EH (cell line): ENCODE measurements around the gene RPS6KB1.
A peak's percentile ranks its signal among the peaks of the same experiment; 100 is the strongest.
"Not testable (repeated sequence)": the region's sequence is repeated elsewhere in the genome, so short reads cannot be mapped to it uniquely, and the experiment has no call there.

Source experiments
- DNase-seq: peaks from one replicate; pipeline ENCODE4 v3.0.0-alpha.2; 2015; ENCODE audit warnings: low read depth

The RPS6KB1 gene

GRCh38 chr17:59946433-59946832, 53.5 kb downstream of the RPS6KB1 start:
- DNase-seq, result not testable (repeated sequence)

DNA sequence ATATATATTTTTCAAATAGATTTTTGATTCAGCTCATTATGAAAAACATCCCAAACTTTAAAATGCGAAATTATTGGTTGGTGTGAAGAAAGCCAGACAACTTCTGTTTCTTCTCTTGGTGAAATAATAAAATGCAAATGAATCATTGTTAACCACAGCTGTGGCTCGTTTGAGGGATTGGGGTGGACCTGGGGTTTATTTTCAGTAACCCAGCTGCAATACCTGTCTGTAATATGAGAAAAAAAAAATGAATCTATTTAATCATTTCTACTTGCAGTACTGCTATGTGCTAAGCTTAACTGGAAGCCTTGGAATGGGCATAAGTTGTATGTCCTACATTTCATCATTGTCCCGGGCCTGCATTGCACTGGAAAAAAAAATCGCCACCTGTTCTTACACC, 54.4 kb downstream of the RPS6KB1 start:
- not testable (repeated sequence) for DNase-seq

DNA sequence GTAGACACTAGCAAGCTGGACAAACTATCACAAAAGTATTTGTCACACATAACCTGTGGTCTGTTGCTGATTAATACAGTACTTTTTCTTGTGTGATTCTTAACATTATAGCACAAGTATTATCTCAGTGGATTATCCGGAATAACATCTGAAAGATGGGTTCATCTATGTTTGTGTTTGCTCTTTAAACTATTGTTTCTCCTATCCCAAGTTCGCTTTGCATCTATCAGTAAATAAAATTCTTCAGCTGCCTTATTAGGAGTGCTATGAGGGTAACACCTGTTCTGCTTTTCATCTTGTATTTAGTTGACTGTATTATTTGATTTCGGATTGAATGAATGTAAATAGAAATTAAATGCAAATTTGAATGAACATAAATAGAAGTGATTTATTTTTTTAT, 57.1 kb downstream of the RPS6KB1 start:
- DNase-seq, result no peak

DNA sequence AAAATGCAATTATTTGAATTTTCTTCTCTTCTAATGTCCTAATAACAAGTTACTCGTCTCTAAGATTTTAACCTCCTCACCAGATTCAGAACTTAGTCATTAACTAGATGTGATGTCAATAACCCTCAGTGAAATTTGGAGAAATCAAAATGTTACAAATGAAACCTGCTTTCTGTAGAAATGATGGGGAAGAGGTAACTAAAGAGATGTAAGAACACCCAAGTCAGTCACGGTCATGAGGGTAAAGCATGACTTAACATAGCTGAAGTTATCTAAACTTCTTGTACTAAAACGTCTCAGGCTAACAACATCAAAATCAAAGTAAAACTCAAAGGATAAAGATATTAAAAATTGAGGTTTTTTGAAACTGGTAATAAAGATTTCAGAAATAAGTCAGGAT, 61.9 kb downstream of the RPS6KB1 start:
- no peak for DNase-seq

DNA sequence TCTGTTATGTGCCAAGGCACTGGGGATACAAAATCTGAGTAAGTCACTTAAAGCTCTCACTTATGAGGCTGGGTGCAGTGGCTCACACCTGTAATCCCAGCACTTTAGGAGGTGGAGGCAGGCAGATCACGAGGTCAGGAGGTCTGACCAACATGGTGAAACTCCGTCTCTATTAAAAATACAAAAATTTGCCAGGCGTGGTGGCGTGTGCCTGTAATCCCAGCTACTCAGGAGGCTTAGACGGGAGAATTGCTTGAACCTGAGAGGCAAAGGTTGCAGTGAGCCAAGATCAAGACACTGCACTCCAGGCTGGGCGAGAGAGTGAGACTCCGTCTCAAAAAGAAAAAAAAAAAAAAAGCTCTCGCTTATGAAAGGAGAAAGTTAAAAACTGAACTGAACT, 66.7 kb downstream of the RPS6KB1 start:
- DNase-seq, result not testable (repeated sequence)

- no peak for DNase-seq
These were observed 69.9 kb downstream of the RPS6KB1 start for GRCh38 chr17:59962739-59963318.

- DNase-seq, result peak; percentile 74
These were observed 71.0 kb downstream of the RPS6KB1 start for GRCh38 chr17:59963738-59964481.

- DNase-seq, result peak; percentile 81
These were observed 71.8 kb downstream of the RPS6KB1 start, which contains the start of gene RNFT1 for GRCh38 chr17:59964482-59965328. Gene RNFT1 (minus strand): TSS chr17:59964740. CDS start chr17:59964663, 77 bp downstream.

- DNase-seq, result not testable (repeated sequence)
These were observed 78.8 kb downstream of the RPS6KB1 start for GRCh38 chr17:59971771-59972170.

DNA sequence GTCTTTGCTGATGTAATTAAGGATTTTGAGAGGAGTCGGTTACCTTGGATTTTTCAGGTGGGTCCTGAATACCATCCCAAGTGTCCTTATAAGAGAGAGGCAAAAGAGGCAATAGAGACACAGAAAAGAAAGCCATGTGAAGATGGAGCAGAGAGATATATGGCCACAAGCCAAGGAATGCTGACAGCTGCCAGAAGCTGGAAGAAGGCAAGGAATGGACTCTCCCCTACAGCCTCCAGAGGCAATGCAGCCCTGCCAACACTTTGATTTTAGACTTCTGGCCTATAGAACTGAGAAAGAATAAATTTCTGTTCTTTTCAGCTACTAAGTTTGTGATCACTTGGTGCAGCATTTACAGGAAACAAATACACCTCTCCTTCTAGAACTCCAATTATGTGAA, 79.9 kb downstream of the RPS6KB1 start:
- peak; percentile 57 for DNase-seq

DNA sequence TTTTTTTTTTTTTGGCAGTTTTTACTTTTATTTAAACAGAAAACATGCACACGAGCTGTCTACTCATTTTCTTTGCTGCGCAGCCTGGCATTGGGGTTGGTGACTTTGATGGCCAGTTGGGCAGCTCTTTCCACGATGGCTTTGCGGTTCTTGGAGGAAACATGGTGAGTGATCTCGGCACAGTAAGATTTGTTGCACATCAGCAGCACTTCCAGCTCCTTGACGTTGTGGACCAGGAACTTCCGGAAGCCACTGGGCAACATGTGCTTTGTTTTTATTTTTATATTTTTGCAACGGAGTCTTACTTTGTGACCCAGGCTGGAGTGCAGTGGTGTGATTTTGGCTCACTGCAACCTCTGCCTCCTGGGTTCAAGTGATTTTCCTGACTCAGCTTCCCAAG, 80.6 kb downstream of the RPS6KB1 start:
- DNase-seq, result not testable (repeated sequence)

GRCh38 chr17:59975166-59975565, 82.2 kb downstream of the RPS6KB1 start:
- not testable (repeated sequence) for DNase-seq

DNA sequence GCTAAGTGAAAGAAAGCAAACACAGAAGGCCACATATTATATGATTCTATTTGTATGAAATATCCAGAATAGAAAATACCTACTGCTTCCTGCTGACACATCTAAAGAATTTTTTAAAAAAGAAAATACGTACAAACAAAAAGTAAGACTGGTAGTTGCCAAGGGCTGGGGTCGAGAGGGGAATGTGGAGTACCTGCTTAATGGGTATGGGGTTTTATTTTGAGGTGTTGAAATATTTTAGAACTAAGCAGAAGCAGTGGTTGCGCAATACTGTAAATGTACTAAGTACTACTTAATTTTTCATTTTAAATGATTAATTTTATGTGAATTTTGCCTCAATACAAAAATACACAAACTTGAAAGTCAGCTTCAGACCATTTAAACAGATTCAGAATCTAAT, 103.7 kb downstream of the RPS6KB1 start:
- not testable (repeated sequence) for DNase-seq
